ENCODE data around the gene AACS.

Gene AACS

DNA sequence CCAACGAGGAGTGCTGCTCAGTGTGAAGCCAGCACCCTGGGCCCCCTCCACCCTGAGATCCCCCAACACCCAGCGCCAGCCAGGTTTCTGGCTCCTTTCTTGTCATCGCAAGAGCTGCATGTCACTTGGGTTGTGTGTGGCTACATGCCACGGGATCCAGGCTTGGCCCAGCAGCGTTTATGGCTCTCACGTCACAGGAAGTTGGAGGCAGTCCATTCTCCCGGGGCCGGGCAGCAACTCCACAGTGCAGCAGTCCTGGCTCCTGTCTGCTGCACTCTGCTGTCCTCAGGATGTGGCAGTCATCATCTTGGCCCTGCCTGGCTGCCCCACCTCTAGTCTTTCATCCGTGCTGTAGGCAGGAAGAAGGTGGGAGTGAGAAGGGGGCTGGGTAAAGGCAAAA is 78.3 kb downstream of the AACS start:
- Histone ChIP-seq H3K27me3 (ENCODE audit: insufficient read depth, poor library complexity, severe bottlenecking) (peaks cover 2% of the 10 kb centered on the region), H3K4me3 (replicated peaks; ENCODE audit: insufficient read depth, low read length) (no peak overlapping the region), H3K27ac (replicated peaks) (no peak overlapping the region)
- DNase-seq (ENCODE audit: low read depth in 1 of 2, low spot score in 1 of 2), result no peak
- TF ChIP-seq, protein P1, sequence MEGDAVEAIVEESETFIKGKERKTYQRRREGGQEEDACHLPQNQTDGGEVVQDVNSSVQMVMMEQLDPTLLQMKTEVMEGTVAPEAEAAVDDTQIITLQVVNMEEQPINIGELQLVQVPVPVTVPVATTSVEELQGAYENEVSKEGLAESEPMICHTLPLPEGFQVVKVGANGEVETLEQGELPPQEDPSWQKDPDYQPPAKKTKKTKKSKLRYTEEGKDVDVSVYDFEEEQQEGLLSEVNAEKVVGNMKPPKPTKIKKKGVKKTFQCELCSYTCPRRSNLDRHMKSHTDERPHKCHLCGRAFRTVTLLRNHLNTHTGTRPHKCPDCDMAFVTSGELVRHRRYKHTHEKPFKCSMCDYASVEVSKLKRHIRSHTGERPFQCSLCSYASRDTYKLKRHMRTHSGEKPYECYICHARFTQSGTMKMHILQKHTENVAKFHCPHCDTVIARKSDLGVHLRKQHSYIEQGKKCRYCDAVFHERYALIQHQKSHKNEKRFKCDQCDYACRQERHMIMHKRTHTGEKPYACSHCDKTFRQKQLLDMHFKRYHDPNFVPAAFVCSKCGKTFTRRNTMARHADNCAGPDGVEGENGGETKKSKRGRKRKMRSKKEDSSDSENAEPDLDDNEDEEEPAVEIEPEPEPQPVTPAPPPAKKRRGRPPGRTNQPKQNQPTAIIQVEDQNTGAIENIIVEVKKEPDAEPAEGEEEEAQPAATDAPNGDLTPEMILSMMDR (IDR thresholded peaks at IDR 0.05; ENCODE audit: insufficient read depth, low read length), result no peak
- no peak for TF ChIP-seq GABPA (IDR thresholded peaks at IDR 0.05; ENCODE audit: low read depth)
- TF ChIP-seq SPI1 (IDR thresholded peaks at IDR 0.05; ENCODE audit: borderline replicate concordance, low read depth), result no peak
- TF ChIP-seq POLR2AphosphoS5 (IDR thresholded peaks at IDR 0.05; ENCODE audit: low read depth), result no peak
- TF ChIP-seq, protein P2, sequence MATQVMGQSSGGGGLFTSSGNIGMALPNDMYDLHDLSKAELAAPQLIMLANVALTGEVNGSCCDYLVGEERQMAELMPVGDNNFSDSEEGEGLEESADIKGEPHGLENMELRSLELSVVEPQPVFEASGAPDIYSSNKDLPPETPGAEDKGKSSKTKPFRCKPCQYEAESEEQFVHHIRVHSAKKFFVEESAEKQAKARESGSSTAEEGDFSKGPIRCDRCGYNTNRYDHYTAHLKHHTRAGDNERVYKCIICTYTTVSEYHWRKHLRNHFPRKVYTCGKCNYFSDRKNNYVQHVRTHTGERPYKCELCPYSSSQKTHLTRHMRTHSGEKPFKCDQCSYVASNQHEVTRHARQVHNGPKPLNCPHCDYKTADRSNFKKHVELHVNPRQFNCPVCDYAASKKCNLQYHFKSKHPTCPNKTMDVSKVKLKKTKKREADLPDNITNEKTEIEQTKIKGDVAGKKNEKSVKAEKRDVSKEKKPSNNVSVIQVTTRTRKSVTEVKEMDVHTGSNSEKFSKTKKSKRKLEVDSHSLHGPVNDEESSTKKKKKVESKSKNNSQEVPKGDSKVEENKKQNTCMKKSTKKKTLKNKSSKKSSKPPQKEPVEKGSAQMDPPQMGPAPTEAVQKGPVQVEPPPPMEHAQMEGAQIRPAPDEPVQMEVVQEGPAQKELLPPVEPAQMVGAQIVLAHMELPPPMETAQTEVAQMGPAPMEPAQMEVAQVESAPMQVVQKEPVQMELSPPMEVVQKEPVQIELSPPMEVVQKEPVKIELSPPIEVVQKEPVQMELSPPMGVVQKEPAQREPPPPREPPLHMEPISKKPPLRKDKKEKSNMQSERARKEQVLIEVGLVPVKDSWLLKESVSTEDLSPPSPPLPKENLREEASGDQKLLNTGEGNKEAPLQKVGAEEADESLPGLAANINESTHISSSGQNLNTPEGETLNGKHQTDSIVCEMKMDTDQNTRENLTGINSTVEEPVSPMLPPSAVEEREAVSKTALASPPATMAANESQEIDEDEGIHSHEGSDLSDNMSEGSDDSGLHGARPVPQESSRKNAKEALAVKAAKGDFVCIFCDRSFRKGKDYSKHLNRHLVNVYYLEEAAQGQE (IDR thresholded peaks at IDR 0.05; ENCODE audit: insufficient replicate concordance, low read depth), result no peak

DNA sequence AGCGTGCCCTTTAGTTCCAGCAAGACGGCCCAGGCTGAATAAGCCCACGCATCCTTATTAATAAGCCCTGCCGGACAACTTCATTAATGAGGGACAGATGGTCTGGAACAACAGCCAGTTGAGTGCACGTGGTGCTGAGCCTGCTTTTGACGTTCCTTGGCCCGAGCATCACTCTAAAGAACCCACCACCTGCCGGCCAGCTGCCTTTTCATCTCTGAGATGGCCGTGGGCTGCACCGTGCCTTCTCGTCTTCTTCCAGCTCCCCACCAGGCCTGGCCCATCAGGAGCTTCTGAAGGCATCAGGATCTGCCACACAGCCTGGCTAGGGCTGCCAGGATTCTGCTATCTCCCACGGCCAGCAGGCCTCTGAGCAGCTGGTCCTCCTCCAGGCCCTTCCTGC is 80.0 kb downstream of the AACS start:
- DNase-seq (ENCODE audit: low read depth in 1 of 2, low spot score in 1 of 2), result no peak
- H3K27me3 ChIP-seq (ENCODE audit: insufficient read depth, poor library complexity, severe bottlenecking), result peaks cover 2% of the 10 kb centered on the region
- no peak overlapping the region for H3K27ac ChIP-seq (replicated peaks)
- H3K4me3 ChIP-seq (replicated peaks; ENCODE audit: insufficient read depth, low read length), result no peak overlapping the region
- TF ChIP-seq, protein P1 (IDR thresholded peaks at IDR 0.05; ENCODE audit: insufficient read depth, low read length), result no peak
- TF ChIP-seq SPI1 (IDR thresholded peaks at IDR 0.05; ENCODE audit: borderline replicate concordance, low read depth) (no peak), POLR2AphosphoS5 (IDR thresholded peaks at IDR 0.05; ENCODE audit: low read depth) (no peak), GABPA (IDR thresholded peaks at IDR 0.05; ENCODE audit: low read depth) (no peak)
- TF ChIP-seq, protein P2 (IDR thresholded peaks at IDR 0.05; ENCODE audit: insufficient replicate concordance, low read depth), result no peak

DNA sequence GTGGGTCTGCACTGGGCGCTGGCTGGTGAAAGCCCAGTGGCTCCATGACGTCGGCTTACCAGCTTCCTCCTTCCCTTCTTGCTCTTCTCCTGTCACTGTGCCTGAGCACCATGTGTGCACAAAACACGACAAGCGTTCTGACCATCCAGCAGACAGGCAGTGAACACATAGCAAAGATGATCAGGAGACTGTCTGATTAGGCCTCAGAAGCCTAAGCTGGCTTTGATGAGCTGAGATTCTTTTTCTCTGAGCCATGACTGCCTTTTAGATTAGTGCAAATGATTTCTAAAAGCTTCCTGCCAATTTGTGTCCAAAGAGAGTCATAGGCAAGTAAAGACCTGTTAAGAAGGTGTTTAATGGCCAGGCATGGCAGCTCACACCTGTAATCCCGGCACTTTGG is 83.1 kb downstream of the AACS start:
- TF ChIP-seq GABPA (IDR thresholded peaks at IDR 0.05; ENCODE audit: low read depth) (no peak), POLR2AphosphoS5 (IDR thresholded peaks at IDR 0.05; ENCODE audit: low read depth) (no peak), SPI1 (IDR thresholded peaks at IDR 0.05; ENCODE audit: borderline replicate concordance, low read depth) (no peak)
- TF ChIP-seq, protein P2 (IDR thresholded peaks at IDR 0.05; ENCODE audit: insufficient replicate concordance, low read depth), result no peak
- TF ChIP-seq, protein P1 (IDR thresholded peaks at IDR 0.05; ENCODE audit: insufficient read depth, low read length), result no peak
- Histone ChIP-seq H3K4me3 (replicated peaks; ENCODE audit: insufficient read depth, low read length) (no peak overlapping the region), H3K27me3 (ENCODE audit: insufficient read depth, poor library complexity, severe bottlenecking) (peaks cover 2% of the 10 kb centered on the region), H3K27ac (replicated peaks) (no peak overlapping the region)
- no peak for DNase-seq (ENCODE audit: low read depth in 1 of 2, low spot score in 1 of 2)

Measured in HL-60 (cell line).